ENCODE measurements around the gene PEX16. TPM values are rescaled to one million over a fixed set of nuclear protein-coding genes. Genes with fewer than 3 reads are reported as not detected.

The PEX16 gene
- total RNA-seq, 1 experiment from 2014 or later, result 35.8 TPM

DNA sequence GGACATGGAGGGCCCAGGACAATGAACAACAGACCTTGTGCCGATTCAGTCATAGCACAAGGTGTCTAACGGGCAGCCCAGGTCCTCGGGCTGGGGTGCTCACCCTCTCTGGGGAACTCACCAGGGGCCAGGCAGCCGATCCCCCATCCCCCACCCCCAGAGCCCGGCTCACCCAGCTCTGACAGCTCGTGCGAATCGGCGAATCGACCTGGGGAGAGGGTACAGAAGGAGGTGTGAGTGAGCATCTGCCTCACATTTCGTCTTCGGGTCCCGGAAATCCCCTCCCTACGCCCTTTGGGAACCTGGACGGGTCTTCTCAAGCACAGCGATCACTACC, 423 bp downstream of the PEX16 start:
- CTCF ChIA-PET, result no interaction called here
- peak overlapping the region; percentile 87 for H2AFZ ChIP-seq
- H3K4me2 ChIP-seq, result peak overlapping the region; percentile 85
- intact Hi-C loops (cut with micrococcal nuclease; ENCODE audit: unreplicated experiment), result loop anchor here (5.0 kb wide), 1 partner anchor 70 kb away; the partner anchor contains the start of gene CRY2
- TF ChIP-seq EZH2 (IDR thresholded peaks at IDR 0.05; ENCODE audit: low read depth) (no peak), CTCF (conservative IDR thresholded peaks at IDR 0.05) (no peak)
- H4K20me1 ChIP-seq (ENCODE audit: insufficient read depth), result no peaks in the 10 kb centered on the region
- 0 out of 2 replicates have a peak, but pooled peaks cover 8% of the 10 kb centered on the region for H3K36me3 ChIP-seq (ENCODE audit: low read depth)
- H3K9me2 ChIP-seq (ENCODE audit: insufficient read depth), result no peaks in the 10 kb centered on the region
- peak overlapping the region; percentile 96 for H3K4me3 ChIP-seq
- BruUV-seq (replicated peaks), result TSS peak; percentile 61
- peaks cover 18% of the 10 kb centered on the region for H3K79me2 ChIP-seq (ENCODE audit: low read depth)
- H3K27ac ChIP-seq, result peak overlapping the region; percentile 51
- H3K4me1 ChIP-seq (replicated peaks; ENCODE audit: insufficient read depth), result peaks cover 9% of the 10 kb centered on the region; the same call in 1 of the 2 replicates
- H3K9me3 ChIP-seq (ENCODE audit: insufficient read depth, low read depth), result no peaks in the 10 kb centered on the region
- POLR2A ChIA-PET (ENCODE audit: unreplicated experiment), result interaction anchor here (0.7 to 1.1 kb wide), 2 partner anchors 11 to 378 kb away, joined by 3 to 6 read pairs; no protein-coding TSS in a partner anchor
- no peak for DNase-seq
- H3K27me3 ChIP-seq (ENCODE audit: insufficient read depth, low read depth), result no peaks in the 10 kb centered on the region
- peaks cover 19% of the 10 kb centered on the region; the same call in 1 of the 2 replicates for H3F3A ChIP-seq (ENCODE audit: insufficient read depth, low read depth)

- H3K36me3 ChIP-seq (ENCODE audit: low read depth), result 0 out of 2 replicates have a peak, but pooled peaks cover 8% of the 10 kb centered on the region
- ChIA-PET POLR2A (ENCODE audit: unreplicated experiment) (no interaction called here), CTCF (interaction anchor here (0.6 kb wide), 1 partner anchor 1040 kb away, joined by 3 read pairs; no protein-coding TSS in a partner anchor)
Measured at GRCh38 chr11:45915446-45915845, 2.2 kb downstream of the PEX16 start.

GRCh38 chr11:45913942-45914635, 3.6 kb downstream of the PEX16 start:
- ChIA-PET CTCF (no interaction called here), POLR2A (ENCODE audit: unreplicated experiment) (no interaction called here)
- Histone ChIP-seq H3K27ac (no peak overlapping the region), H3K4me1 (replicated peaks; ENCODE audit: insufficient read depth) (peaks cover 9% of the 10 kb centered on the region; the same call in 1 of the 2 replicates), H2AFZ (no peak overlapping the region), H3K79me2 (ENCODE audit: low read depth) (peaks cover 18% of the 10 kb centered on the region), H4K20me1 (ENCODE audit: insufficient read depth) (no peaks in the 10 kb centered on the region), H3K4me3 (no peak overlapping the region), H3K9me2 (ENCODE audit: insufficient read depth) (no peaks in the 10 kb centered on the region), H3K27me3 (ENCODE audit: insufficient read depth, low read depth) (no peaks in the 10 kb centered on the region), H3K9me3 (ENCODE audit: insufficient read depth, low read depth) (no peaks in the 10 kb centered on the region), H3K36me3 (ENCODE audit: low read depth) (0 out of 2 replicates have a peak, but pooled peaks cover 8% of the 10 kb centered on the region), H3K4me2 (no peak overlapping the region), H3F3A (ENCODE audit: insufficient read depth, low read depth) (peaks cover 10% of the 10 kb centered on the region; the same call in 1 of the 2 replicates)
- TF ChIP-seq EZH2 (IDR thresholded peaks at IDR 0.05; ENCODE audit: low read depth) (no peak), CTCF (conservative IDR thresholded peaks at IDR 0.05) (no peak)
- no peak for DNase-seq
- intact Hi-C loops (cut with micrococcal nuclease; ENCODE audit: unreplicated experiment), result no loop called here
- no TSS peak for BruUV-seq (replicated peaks)

More at GRCh38 chr11:45915446-45915845, 2.2 kb downstream of the PEX16 start:
- Histone ChIP-seq H3K27ac (no peak overlapping the region), H3K27me3 (ENCODE audit: insufficient read depth, low read depth) (no peaks in the 10 kb centered on the region), H4K20me1 (ENCODE audit: insufficient read depth) (no peaks in the 10 kb centered on the region), H3K4me3 (no peak overlapping the region), H3K9me2 (ENCODE audit: insufficient read depth) (no peaks in the 10 kb centered on the region), H3K79me2 (ENCODE audit: low read depth) (peaks cover 18% of the 10 kb centered on the region), H3F3A (ENCODE audit: insufficient read depth, low read depth) (peaks cover 15% of the 10 kb centered on the region; the same call in 1 of the 2 replicates), H2AFZ (no peak overlapping the region), H3K4me2 (no peak overlapping the region), H3K9me3 (ENCODE audit: insufficient read depth, low read depth) (no peaks in the 10 kb centered on the region), H3K4me1 (replicated peaks; ENCODE audit: insufficient read depth) (peaks cover 9% of the 10 kb centered on the region; the same call in 1 of the 2 replicates)
- intact Hi-C loops (cut with micrococcal nuclease; ENCODE audit: unreplicated experiment), result loop anchor here (5.0 kb wide), 1 partner anchor 68 kb away; the partner anchor contains the start of gene CRY2
- DNase-seq, result no peak
- no TSS peak for BruUV-seq (replicated peaks)
- TF ChIP-seq EZH2 (IDR thresholded peaks at IDR 0.05; ENCODE audit: low read depth), result no peak
- no peak for TF ChIP-seq CTCF (conservative IDR thresholded peaks at IDR 0.05)

Data from PC-9 (cell line).